IMR-90 (cell line): ENCODE data around the gene C22orf15.

Experiments used
- CEBPB ChIP-seq: IDR thresholded peaks from 2 replicates; pipeline ENCODE4 v1.6.1; 2012; ENCODE audit warnings: low read depth, low read length, improper control_type of control experiment
- MAZ ChIP-seq: IDR thresholded peaks from 2 replicates; pipeline ENCODE4 v1.6.1; 2012; ENCODE audit warnings: low read depth, mild to moderate bottlenecking, low read length, improper control_type of control experiment, moderate library complexity, borderline replicate concordance
- NFE2L2 ChIP-seq: fragments of 150-350 bp; IDR thresholded peaks from 2 replicates; pipeline ENCODE4 v1.6.1; 2016; ENCODE audit warnings: low read depth, mild to moderate bottlenecking, low read length
- POLR2A ChIP-seq: IDR thresholded peaks from 2 replicates; pipeline ENCODE4 v1.6.1; 2012; ENCODE audit warnings: mild to moderate bottlenecking, low read depth, low read length
- TF ChIP-seq, protein P1 (sequence below): conservative IDR thresholded peaks from 2 replicates; pipeline ENCODE4 v1.5.1; 2012; ENCODE audit warnings: mild to moderate bottlenecking, low read depth, low read length, improper control_type of control experiment

DNA sequence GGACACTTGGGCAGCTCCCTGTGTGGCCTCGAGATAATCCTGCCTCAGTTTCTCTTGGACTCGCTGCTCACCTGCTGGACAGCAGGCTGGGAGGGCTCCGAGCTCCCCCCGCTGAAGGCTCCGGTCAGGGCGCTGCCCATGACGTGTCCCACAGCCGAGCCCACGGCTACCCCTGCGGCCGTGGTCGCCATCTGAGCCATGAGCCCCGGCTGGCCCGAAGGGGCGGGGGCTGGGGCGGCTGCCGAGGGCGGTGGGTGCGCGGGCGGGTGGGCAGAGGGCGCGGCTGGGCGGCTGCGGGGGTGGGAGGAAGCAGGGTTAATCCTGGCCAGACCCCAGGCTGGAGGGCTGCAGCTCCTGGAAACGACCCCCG, 4.5 kb downstream of the C22orf15 start:
- TF ChIP-seq, protein P1, sequence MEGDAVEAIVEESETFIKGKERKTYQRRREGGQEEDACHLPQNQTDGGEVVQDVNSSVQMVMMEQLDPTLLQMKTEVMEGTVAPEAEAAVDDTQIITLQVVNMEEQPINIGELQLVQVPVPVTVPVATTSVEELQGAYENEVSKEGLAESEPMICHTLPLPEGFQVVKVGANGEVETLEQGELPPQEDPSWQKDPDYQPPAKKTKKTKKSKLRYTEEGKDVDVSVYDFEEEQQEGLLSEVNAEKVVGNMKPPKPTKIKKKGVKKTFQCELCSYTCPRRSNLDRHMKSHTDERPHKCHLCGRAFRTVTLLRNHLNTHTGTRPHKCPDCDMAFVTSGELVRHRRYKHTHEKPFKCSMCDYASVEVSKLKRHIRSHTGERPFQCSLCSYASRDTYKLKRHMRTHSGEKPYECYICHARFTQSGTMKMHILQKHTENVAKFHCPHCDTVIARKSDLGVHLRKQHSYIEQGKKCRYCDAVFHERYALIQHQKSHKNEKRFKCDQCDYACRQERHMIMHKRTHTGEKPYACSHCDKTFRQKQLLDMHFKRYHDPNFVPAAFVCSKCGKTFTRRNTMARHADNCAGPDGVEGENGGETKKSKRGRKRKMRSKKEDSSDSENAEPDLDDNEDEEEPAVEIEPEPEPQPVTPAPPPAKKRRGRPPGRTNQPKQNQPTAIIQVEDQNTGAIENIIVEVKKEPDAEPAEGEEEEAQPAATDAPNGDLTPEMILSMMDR, result no peak
- TF ChIP-seq POLR2A (no peak), CEBPB (no peak), MAZ (no peak), NFE2L2 (no peak)
